ENCODE results near the gene CRYGN. TPM values are rescaled to one million over a fixed set of nuclear protein-coding genes. Genes with fewer than 3 reads are reported as not detected.
A peak's percentile ranks its signal among the peaks of the same experiment; 100 is the strongest.

The CRYGN gene
- total RNA-seq, 2 experiments from 2014 or later, result 0.34 to 0.50 TPM

DNA sequence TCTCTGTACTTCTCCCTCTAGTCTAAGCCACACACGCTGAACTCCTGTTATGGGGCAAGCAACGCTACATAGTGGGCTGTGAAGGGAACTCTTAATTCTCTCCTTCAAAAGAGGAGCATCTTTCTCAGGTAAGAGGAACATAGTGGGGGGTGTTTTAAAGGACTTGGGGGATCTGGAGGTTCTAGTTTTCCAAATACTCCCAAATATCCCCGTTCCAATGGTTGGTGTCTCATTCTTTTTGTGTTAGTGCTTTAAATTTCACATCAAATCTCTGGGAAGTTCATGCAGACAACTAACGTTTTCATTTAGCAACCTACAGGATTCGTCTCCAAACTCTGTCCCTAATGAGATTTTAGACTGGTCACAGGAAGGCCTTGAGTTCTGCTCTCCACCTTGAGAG lies 17.7 kb downstream of the CRYGN start:
- ChIA-PET CTCF (no interaction called here), POLR2A (no interaction called here)
- DNase-seq, result no peak
- Mint-ChIP-seq H3K27me3 (ENCODE audit: low read depth) (peaks cover 20% of the 10 kb centered on the region), H3K27ac (no peak overlapping the region), H3K9me3 (ENCODE audit: insufficient read depth) (peaks cover 15% of the 10 kb centered on the region), H3K4me3 (no peak overlapping the region), H3K36me3 (ENCODE audit: low read depth) (peaks cover 6% of the 10 kb centered on the region), H3K4me1 (ENCODE audit: low read depth) (no peaks in the 10 kb centered on the region)
- no peak for ATAC-seq

DNA sequence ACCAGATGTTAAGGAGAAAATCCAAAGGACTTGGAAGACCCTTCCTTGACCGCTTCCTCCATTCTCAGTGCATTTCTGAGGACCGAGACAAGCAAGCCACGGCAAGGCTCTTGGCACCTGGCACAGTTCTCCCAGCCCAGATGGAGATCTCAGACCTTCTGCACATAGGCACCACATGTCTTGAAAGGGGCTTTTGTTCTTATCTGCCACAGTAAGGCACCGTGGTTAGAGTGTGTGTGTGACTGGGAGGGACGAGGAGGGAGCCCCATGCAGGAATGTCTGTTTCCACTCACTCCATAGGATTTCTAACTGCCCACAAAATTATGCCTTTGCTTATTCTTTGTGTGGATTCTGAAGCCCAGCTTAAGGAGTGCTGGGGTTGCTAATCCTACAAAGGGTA lies 19.8 kb downstream of the CRYGN start:
- H3K36me3 Mint-ChIP-seq (ENCODE audit: low read depth), result peaks cover 6% of the 10 kb centered on the region
- DNase-seq (no peak), ATAC-seq (no peak)
- no peak overlapping the region for H3K27ac Mint-ChIP-seq
- ChIA-PET POLR2A (no interaction called here), CTCF (no interaction called here)
- H3K4me1 Mint-ChIP-seq (ENCODE audit: low read depth), result no peaks in the 10 kb centered on the region
- H3K9me3 Mint-ChIP-seq (ENCODE audit: insufficient read depth), result peaks cover 15% of the 10 kb centered on the region
- no peak overlapping the region for H3K4me3 Mint-ChIP-seq
- H3K27me3 Mint-ChIP-seq (ENCODE audit: low read depth), result peaks cover 21% of the 10 kb centered on the region

DNA sequence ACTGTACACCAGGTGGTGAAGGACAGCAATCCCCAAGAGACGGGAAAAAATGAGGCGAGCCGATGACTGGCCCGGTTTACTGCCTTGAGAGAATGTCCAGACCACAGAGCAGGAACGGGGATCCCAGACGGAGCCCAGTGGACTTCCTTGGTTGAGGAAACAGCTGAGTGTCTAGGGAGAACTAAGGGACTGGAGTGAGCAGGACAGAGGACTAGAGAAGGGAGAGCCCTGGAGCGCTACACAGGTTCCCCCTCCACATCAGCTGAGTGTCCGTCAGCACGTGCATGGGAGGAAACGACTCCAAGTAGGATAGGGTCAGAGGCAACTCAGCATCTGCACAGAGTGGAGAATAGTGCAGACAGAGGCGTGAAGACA lies 23.0 kb downstream of the CRYGN start:
- Mint-ChIP-seq H3K36me3 (ENCODE audit: low read depth) (peaks cover 3% of the 10 kb centered on the region), H3K4me1 (ENCODE audit: low read depth) (peaks cover 2% of the 10 kb centered on the region), H3K4me3 (no peak overlapping the region), H3K27me3 (ENCODE audit: low read depth) (peaks cover 34% of the 10 kb centered on the region), H3K27ac (no peak overlapping the region), H3K9me3 (ENCODE audit: insufficient read depth) (peaks cover 15% of the 10 kb centered on the region)
- ChIA-PET CTCF (no interaction called here), POLR2A (no interaction called here)
- DNase-seq (no peak), ATAC-seq (no peak)

DNA sequence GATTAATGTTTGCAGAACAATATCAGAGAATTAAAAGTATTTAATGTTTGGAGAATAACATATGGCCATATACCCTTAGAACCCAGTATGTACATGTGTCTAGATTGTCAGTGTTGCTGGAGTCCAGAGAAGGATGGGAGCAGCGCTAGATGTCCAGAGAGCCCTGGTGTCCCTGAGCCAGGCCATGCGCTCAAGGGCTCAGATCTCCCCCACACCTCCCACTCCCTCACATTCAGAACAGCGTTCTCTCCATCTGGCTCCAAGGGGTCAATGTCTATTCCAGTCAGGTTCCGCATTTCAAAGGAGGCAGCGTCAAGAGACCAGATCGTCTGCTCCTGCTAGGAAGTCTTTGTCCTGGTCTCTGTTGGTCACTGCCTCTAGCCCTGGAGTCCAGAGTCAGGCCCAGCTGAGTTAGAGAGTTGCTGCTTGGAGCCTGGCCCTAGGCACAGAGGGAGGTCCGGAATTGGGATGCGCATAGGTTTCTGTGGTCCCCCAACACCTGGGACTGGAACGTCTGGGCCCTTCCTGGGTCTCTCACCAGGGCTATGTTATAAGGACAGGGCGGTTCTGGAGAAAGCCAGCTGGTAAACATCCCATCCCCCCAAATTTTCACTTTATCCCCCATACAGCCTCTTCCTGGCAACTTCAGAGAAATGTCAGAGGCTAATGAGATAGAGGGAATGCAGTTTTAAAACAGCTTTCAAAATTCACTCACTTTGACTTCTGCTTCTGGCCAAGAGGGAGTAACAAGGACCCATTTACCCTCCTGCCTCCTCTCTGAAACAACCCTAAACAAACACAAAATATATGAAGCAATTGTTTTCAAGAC lies 23.6 kb downstream of the CRYGN start:
- ATAC-seq (no peak), DNase-seq (no peak)
- H3K9me3 Mint-ChIP-seq (ENCODE audit: insufficient read depth), result peaks cover 15% of the 10 kb centered on the region
- CTCF ChIA-PET, result no interaction called here
- peaks cover 2% of the 10 kb centered on the region for H3K4me1 Mint-ChIP-seq (ENCODE audit: low read depth)
- POLR2A ChIA-PET, result no interaction called here
- H3K36me3 Mint-ChIP-seq (ENCODE audit: low read depth), result peaks cover 2% of the 10 kb centered on the region
- no peak overlapping the region for H3K27ac Mint-ChIP-seq
- H3K4me3 Mint-ChIP-seq, result no peak overlapping the region
- peaks cover 37% of the 10 kb centered on the region for H3K27me3 Mint-ChIP-seq (ENCODE audit: low read depth)

DNA sequence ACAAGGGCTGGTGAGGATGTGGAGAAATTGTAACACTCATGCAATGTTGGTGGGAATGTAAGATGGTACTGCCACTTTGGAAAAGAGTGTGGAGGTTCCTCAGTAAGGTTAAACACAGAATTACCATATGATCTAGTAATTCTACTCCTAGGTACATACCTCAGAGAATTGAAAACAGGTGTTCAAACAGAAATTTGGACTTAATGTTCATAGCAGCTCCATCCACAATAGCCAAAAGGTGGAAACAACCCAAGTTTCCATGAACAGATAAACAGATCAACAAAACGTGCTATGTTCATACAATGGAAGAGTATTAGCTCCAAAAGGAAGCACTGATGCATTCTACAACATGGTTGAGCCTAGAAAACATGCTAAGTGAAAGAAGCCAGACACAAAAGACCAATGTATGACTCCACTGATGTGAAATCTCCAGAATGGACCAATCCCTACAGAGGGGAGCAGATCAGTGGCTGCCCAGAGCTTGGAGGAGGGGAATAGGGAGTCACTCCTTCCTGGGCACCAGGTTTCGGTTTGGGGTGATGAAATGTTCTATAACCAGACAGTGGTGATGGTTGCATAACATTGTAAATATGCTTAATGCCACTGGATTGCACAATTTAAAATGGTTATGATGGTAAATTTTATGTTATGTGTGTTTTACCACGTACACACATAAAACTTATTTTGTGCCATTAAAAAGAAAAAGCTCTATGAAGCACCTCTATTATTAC lies 24.4 kb downstream of the CRYGN start:
- no peak overlapping the region for H3K4me3 Mint-ChIP-seq
- POLR2A ChIA-PET, result interaction anchor here (1.1 kb wide), 1 partner anchor 37 kb away, joined by 4 read pairs; no protein-coding TSS in a partner anchor
- H3K4me1 Mint-ChIP-seq (ENCODE audit: low read depth), result peaks cover 2% of the 10 kb centered on the region
- H3K9me3 Mint-ChIP-seq (ENCODE audit: insufficient read depth), result peaks cover 15% of the 10 kb centered on the region
- no peak overlapping the region for H3K27ac Mint-ChIP-seq
- ATAC-seq (no peak), DNase-seq (no peak)
- peaks cover 45% of the 10 kb centered on the region for H3K27me3 Mint-ChIP-seq (ENCODE audit: low read depth)
- CTCF ChIA-PET, result no interaction called here
- peaks cover 2% of the 10 kb centered on the region for H3K36me3 Mint-ChIP-seq (ENCODE audit: low read depth)

DNA sequence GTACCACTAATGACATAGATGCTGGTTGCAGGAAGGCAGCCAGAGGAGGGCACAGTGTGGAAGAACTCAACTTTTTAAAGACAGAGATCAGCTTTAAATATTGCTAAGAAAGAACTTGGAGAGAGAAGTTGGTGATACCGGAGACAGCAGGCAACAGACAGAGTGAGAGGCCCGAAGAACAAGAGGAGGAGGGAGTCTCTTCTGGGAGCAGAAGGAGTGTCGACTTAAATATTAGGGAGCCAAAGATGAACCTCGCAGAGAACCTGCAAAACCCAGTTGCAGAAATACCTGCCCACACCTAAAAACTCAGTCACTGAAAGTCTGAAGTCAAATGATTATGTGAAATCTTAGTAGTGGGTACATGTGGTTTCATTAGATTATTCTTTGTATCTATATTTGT lies 26.7 kb downstream of the CRYGN start:
- ATAC-seq (no peak), DNase-seq (no peak)
- ChIA-PET CTCF (interaction anchor here (0.8 kb wide), 1 partner anchor 46 kb away, joined by 3 read pairs; no protein-coding TSS in a partner anchor), POLR2A (no interaction called here)
- Mint-ChIP-seq H3K4me1 (ENCODE audit: low read depth) (peaks cover 10% of the 10 kb centered on the region), H3K27me3 (ENCODE audit: low read depth) (peaks cover 58% of the 10 kb centered on the region), H3K36me3 (ENCODE audit: low read depth) (peaks cover 2% of the 10 kb centered on the region), H3K27ac (no peak overlapping the region), H3K4me3 (no peak overlapping the region), H3K9me3 (ENCODE audit: insufficient read depth) (peaks cover 3% of the 10 kb centered on the region)

DNA sequence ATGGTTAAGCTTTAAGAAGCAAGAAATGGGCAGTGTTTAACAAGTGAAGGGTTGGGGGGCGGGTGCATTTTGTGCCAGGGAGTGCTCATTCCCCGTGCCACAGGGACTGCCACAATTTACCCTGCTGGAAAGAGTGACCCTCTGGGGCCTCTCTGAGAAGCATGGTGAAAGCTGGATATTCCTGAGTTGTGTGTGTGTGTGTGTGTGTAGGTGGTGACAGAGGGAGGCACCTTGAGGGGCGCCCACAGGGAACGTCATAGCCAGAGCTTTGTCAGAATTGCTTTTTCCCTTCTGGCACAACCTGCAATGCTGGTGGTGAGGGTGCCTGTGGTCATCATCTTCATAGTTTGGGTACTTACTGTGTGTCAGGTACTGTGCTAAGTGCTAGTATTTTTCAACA lies 27.6 kb downstream of the CRYGN start:
- Mint-ChIP-seq H3K4me1 (ENCODE audit: low read depth) (peaks cover 10% of the 10 kb centered on the region), H3K36me3 (ENCODE audit: low read depth) (no peaks in the 10 kb centered on the region), H3K4me3 (no peak overlapping the region), H3K27me3 (ENCODE audit: low read depth) (peaks cover 55% of the 10 kb centered on the region), H3K9me3 (ENCODE audit: insufficient read depth) (no peaks in the 10 kb centered on the region), H3K27ac (no peak overlapping the region)
- DNase-seq (no peak), ATAC-seq (no peak)
- CTCF ChIA-PET, result interaction anchor here (1.6 kb wide), 1 partner anchor 36 kb away, joined by 6 read pairs; no protein-coding TSS in a partner anchor
- POLR2A ChIA-PET, result interaction anchor here (0.6 kb wide), 2 partner anchors 19 to 21 kb away, joined by 3 read pairs; no protein-coding TSS in a partner anchor

DNA sequence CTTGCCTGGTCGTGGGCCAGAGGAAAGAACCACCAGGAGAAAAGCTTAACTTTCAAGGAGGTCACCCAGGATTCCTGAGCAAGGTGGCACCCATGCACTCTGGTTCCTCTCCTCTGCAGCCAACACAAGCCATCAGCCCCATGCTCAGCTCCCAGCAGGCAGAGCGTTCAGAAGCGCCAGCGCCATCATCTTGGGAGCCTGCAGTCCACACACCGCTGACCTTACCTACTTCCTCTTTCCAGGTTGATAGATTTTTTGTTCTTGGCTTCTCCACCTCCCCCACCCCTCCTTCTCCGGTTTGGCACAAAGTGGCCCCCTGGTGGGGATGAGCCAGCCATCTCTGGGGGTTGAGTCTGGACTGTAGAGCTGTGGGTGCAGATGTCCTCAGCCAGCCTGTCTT lies 28.4 kb downstream of the CRYGN start:
- H3K36me3 Mint-ChIP-seq (ENCODE audit: low read depth), result no peaks in the 10 kb centered on the region
- peaks cover 58% of the 10 kb centered on the region for H3K27me3 Mint-ChIP-seq (ENCODE audit: low read depth)
- H3K27ac Mint-ChIP-seq, result no peak overlapping the region
- no peak overlapping the region for H3K4me3 Mint-ChIP-seq
- POLR2A ChIA-PET, result interaction anchor here (0.6 kb wide), 1 partner anchor 22 kb away, joined by 3 read pairs; no protein-coding TSS in a partner anchor
- no peak for ATAC-seq
- CTCF ChIA-PET, result interaction anchor here (1.6 kb wide), 1 partner anchor 37 kb away, joined by 6 read pairs; no protein-coding TSS in a partner anchor
- H3K9me3 Mint-ChIP-seq (ENCODE audit: insufficient read depth), result no peaks in the 10 kb centered on the region
- no peak for DNase-seq
- peaks cover 10% of the 10 kb centered on the region for H3K4me1 Mint-ChIP-seq (ENCODE audit: low read depth)

DNA sequence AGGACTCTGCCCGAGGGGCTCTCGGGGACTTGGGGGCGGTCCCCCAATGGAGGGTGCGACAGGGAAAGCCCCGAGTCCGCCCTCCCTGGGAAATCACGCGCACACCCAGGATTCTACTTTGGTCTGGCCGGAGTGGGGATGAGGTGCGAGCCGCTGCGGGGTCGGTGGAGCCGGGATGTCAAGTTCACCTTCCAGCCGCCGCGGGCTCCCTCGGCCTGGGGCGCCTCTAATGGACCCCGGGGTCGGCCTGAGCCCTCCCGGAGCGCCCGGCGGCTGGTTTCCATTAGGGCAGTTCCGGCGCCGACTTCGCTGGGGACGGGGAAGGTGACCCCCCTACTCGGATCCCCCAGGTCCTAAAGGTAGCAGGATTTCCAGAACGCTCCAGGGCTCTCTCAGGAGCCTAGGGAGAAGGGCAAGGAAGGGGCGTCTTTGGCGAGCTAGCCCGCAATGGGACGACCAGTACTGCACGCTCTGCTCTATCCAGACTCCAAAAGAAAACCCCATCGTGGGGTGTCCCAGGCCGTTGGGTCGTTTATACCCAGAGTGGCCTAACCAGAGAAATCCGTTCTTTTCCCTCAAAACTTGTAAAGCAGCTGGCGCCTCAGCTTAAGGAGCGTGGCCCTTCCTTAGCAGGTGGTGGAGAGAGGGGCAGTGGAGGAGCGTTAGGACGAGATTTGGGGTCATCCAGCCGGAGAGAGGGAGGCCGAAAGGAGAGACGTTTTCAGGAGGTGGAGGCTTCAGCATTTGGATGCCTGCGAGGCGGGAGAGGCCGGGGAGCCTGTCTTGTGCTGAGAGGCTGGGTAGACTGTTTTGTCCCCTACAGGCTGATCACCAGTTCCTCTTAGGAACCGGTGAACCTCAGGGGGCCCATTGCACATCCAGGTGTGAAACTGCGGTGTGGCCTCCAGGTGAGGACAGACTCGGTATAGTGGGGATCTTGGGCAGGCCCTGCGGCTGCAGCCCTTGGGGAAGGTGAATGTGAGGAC lies 29.2 kb downstream of the CRYGN start:
- H3K9me3 Mint-ChIP-seq (ENCODE audit: insufficient read depth), result no peaks in the 10 kb centered on the region
- ChIA-PET CTCF (interaction anchor here (1.6 kb wide), 1 partner anchor 37 kb away, joined by 6 read pairs; no protein-coding TSS in a partner anchor), POLR2A (interaction anchor here (0.5 kb wide), 1 partner anchor 31 kb away, joined by 4 read pairs; no protein-coding TSS in a partner anchor)
- peaks cover 57% of the 10 kb centered on the region for H3K27me3 Mint-ChIP-seq (ENCODE audit: low read depth)
- no peaks in the 10 kb centered on the region for H3K36me3 Mint-ChIP-seq (ENCODE audit: low read depth)
- H3K4me3 Mint-ChIP-seq, result no peak overlapping the region
- no peak overlapping the region for H3K27ac Mint-ChIP-seq
- H3K4me1 Mint-ChIP-seq (ENCODE audit: low read depth), result peaks cover 10% of the 10 kb centered on the region
- no peak for ATAC-seq
- DNase-seq, result no peak

DNA sequence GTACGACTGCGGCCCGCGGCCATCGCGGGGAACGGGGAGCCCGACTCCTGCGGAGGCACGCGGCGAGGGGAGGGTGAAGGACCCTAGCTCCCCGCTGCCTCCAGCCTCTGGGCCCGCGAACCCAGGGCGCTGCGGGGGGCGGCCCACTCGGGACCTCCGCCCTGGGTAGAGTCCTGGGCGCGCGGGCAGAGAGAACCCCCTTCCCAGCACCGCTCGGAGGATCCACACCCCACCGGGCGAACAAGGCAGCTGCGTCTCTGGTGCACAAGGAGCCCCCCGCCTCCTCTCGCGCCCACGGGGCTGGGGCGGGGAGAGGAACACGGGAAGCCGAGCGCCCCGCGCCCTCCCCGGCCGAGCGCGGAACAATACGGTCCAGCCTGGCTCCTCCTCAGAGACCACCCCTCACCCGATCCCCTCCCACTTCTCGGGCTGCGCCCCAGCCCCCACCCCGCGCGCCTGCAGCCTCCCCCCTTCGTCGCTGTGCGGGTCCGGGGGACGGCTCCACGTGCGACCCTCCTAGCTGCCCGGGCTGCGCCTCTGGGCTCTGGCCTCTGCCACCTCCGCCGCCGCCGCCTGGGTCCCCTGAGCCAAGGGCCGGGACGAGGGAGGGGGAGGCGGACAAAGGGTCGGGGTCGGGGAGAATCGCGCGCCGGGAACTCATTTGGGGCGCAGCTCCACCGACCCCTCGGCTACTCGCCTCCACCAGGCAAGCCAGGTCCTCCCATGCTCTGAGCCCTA lies 30.1 kb downstream of the CRYGN start, which contains the start of gene WDR86:
WDR86 (minus strand) TSS at position 372 of the 738 bp plus-strand sequence. CDS start 449 bp downstream, outside the sequence.
- ATAC-seq (peak; percentile 7), DNase-seq (no peak)
- H3K27ac Mint-ChIP-seq, result peak within 1 kb of the TSS; percentile 54
- H3K27me3 Mint-ChIP-seq (ENCODE audit: low read depth), result peaks cover 51% of the 10 kb centered on the region
- peak within 1 kb of the TSS; percentile 40 for H3K4me3 Mint-ChIP-seq
- H3K4me1 Mint-ChIP-seq (ENCODE audit: low read depth), result peaks cover 10% of the 10 kb centered on the region
- H3K9me3 Mint-ChIP-seq (ENCODE audit: insufficient read depth), result no peaks in the 10 kb centered on the region
- CTCF ChIA-PET, result interaction anchor here (0.8 kb wide), 1 partner anchor 20 kb away, joined by 3 read pairs; no protein-coding TSS in a partner anchor
- POLR2A ChIA-PET, result no interaction called here
- no peaks in the 10 kb centered on the region for H3K36me3 Mint-ChIP-seq (ENCODE audit: low read depth)
